Activated B cell treated with CpG ODN at 0.5 μM for 24 hours (primary cell): ENCODE results near the gene PROP1. TPM values are rescaled to one million over a fixed set of nuclear protein-coding genes. Genes with fewer than 3 reads are reported as not detected.

Experiments
- ATAC-seq: fragments of 200-7000 bp; cut with Tn5 transposase; one replicate; pipeline ENCODE4 v1.10.0; 2021; ENCODE audit warnings: low read depth, mild to moderate bottlenecking, moderate library complexity
- CTCF ChIA-PET: fragments of 350-600 bp; sonication (Branson Sonifier 250); formaldehyde crosslinking; loops from one replicate; lab custom pipeline; 2021; ENCODE audit warnings: antibody characterized with exemption; lab: Charles Lee
- POLR2A ChIA-PET: fragments of 350-600 bp; sonication (Branson Sonifier 250); formaldehyde crosslinking; loops from one replicate; lab custom pipeline; 2021; ENCODE audit warnings: antibody characterized with exemption; lab: Charles Lee
- DNase-seq: peaks from one replicate; pipeline ENCODE4 v3.0.0; 2022
- H3K27ac Mint-ChIP-seq: one replicate; pipeline ENCODE4 v1.8.0; 2020; ENCODE audit warnings: mixed read lengths
- H3K27me3 Mint-ChIP-seq: one replicate; pipeline ENCODE4 v1.8.0; 2021; ENCODE audit warnings: mixed read lengths
- H3K36me3 Mint-ChIP-seq: one replicate; pipeline ENCODE4 v1.8.0; 2021; ENCODE audit warnings: low read depth, mixed read lengths
- H3K4me1 Mint-ChIP-seq: one replicate; pipeline ENCODE4 v1.8.0; 2021; ENCODE audit warnings: mixed read lengths
- H3K4me3 Mint-ChIP-seq: one replicate; pipeline ENCODE4 v1.8.0; 2020; ENCODE audit warnings: mild to moderate bottlenecking, mixed read lengths
- H3K9me3 Mint-ChIP-seq: one replicate; pipeline ENCODE4 v1.8.0; 2020; ENCODE audit warnings: mixed read lengths
- intact Hi-C: fragments of 100-400 bp; cut with micrococcal nuclease; formaldehyde crosslinking; loops from one replicate; pipeline ENCODE4 v1.15.1; 2024
- total RNA-seq: library from RNA; stranded (reverse); gene quantifications from 2 replicates; pipeline ENCODE4 v1.2.3, GENCODE V29; 2022
- TF ChIP-seq, protein P1 (sequence below): fragments of 200-600 bp; IDR thresholded peaks from one replicate; pipeline ENCODE4 v1.8.0; 2022; ENCODE audit warnings: antibody characterized with exemption, mild to moderate bottlenecking

Gene PROP1
- total RNA-seq, 1 donor from 2014 or later: not detected

DNA sequence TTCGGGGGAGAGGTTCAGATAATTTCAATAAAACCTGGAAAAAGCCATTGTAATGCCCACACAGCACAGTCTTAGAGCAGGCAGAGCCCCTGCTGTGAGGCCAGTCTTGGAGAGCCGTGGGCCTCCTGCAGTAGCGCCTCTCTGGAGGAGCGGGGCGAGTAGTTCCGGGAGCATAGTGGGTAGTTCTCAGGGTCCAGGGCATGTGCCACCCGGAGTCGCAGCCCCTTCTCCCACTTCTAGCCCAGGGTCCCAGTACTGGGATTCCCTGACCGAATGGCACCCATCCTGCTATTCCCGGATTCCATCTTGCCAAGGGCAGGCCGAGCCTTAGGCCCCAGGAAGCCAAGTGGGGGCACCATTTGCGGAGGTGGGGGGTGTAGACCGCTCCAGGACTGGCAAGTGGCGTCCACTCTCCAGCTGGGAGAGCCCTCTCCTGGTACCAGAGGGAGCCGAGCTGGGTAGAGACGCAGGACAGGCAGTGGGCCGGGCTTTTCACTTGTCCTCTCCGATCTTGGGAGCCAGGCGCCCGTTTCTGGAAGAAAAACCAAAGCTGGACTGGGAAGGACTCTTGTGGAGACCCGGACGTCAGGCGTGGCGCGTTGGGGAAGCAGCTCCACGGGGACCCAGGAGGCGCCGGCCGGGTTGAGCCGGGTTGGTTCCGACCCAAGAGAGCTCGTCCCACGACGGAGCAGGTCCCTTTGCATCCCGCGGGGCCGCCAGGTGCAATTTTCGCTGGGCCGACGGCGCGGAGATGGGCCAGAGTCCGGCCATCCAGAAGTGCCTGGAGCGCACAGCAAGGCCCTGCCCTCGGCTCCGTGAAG is 12.1 kb downstream of the PROP1 start:
- intact Hi-C loops: no loop called here
- Mint-ChIP-seq H3K27ac (no peak overlapping the region), H3K9me3 (no peaks in the 10 kb centered on the region), H3K4me1 (peaks cover 4% of the 10 kb centered on the region), H3K4me3 (no peak overlapping the region), H3K36me3 (no peaks in the 10 kb centered on the region), H3K27me3 (peaks cover 56% of the 10 kb centered on the region)
- DNase-seq (no peak), ATAC-seq (no peak)
- TF ChIP-seq, protein P1, sequence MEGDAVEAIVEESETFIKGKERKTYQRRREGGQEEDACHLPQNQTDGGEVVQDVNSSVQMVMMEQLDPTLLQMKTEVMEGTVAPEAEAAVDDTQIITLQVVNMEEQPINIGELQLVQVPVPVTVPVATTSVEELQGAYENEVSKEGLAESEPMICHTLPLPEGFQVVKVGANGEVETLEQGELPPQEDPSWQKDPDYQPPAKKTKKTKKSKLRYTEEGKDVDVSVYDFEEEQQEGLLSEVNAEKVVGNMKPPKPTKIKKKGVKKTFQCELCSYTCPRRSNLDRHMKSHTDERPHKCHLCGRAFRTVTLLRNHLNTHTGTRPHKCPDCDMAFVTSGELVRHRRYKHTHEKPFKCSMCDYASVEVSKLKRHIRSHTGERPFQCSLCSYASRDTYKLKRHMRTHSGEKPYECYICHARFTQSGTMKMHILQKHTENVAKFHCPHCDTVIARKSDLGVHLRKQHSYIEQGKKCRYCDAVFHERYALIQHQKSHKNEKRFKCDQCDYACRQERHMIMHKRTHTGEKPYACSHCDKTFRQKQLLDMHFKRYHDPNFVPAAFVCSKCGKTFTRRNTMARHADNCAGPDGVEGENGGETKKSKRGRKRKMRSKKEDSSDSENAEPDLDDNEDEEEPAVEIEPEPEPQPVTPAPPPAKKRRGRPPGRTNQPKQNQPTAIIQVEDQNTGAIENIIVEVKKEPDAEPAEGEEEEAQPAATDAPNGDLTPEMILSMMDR: no peak
- POLR2A ChIA-PET: no interaction called here
- CTCF ChIA-PET: no interaction called here

DNA sequence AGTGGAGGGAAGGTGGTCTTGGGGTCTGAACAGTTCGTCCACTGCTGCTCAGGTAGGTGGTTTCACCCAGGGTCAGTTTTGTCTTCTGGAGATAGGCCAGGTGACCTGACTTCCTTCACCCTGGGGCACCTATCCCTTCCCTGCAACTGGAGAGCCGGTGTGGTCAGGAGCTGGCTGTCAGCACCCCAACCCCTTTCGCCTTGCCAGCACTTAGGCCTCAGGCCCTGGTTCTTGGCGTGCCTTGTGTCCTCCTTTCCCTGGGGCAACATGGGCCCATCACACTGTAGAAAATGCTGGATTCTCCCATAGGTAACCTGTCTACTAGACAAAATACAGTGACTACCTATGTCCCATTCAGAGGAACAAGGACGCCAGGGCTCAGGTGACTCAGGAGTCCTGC is 13.1 kb downstream of the PROP1 start:
- TF ChIP-seq, protein P1: no peak
- Mint-ChIP-seq H3K4me3 (no peak overlapping the region), H3K27ac (no peak overlapping the region), H3K4me1 (peaks cover 4% of the 10 kb centered on the region), H3K9me3 (no peaks in the 10 kb centered on the region), H3K36me3 (no peaks in the 10 kb centered on the region), H3K27me3 (peaks cover 55% of the 10 kb centered on the region)
- POLR2A ChIA-PET: no interaction called here
- no peak for DNase-seq
- ATAC-seq: no peak
- CTCF ChIA-PET: no interaction called here
- intact Hi-C loops: no loop called here

DNA sequence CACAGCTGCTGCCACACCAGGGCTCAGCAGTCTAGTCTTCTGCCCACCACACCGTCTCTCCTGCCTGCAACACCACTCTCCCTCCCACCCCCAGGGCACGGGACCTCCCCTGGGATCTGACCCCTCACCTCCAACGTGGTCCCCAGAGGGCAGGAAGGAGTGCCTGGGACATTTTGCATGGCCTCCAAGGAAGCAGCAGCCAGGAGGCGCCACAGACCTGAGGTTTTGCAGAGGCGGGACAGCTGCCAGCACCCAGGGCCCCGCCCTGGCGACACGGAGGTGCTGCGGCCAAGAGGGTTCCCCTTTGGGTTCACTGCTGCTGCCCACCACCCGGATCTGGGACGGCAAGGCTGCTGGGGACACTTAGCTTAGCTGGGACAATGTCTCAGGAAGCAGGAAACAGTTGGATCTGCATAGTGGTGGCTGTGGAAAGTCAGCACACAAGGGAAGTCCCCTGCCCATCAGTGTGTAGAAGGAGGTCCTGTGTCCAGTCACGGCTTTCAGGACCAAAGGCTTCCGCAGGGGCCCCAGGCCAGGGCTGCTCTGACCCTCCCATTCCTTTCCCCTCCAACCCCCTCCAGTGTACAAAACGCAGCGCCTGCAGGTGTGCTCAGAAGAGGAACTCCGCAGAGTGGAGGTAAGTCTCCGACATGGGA is 13.8 kb downstream of the PROP1 start:
- POLR2A ChIA-PET: no interaction called here
- intact Hi-C loops: no loop called here

DNA sequence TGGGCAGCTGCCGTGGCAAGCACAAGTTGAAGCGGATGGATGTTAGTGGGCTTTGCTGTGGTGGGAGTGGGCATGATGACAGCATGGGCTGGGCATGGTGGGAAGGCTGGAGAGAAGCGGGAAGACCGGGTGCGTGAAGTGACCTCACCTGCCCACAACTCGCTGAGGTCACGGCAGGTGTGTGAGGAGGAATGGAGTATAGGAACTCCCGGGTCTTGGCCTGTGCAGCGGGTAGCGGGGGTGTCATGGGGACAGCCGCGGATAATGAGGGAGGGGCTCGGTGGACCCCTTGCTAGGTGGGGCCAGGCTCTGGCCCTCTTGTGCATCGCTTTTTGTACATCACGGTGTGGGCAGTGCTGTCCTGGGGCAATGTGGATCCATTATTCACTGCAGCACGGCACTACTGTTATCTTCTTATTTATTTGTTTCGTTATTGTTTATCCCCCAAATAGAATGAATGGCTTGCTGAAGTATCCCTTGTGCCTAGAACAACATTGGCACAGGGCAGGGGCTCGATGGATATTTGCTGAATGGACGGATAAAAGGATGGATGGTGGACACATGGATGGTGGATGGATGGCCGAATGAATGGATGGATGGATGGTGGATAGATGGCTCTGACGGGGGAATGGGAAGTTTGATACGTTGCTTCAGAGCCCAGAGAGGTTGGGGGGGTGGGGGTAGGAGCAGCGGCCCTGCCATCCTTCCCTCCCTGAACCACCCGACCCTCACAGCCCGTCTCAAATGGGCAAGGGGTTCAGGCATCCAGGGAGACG is 14.6 kb downstream of the PROP1 start:
- H3K36me3 Mint-ChIP-seq: no peaks in the 10 kb centered on the region
- intact Hi-C loops: no loop called here

More for the DNA sequence above, 13.8 kb downstream of the PROP1 start:
- H3K27me3 Mint-ChIP-seq: peaks cover 50% of the 10 kb centered on the region
- no peaks in the 10 kb centered on the region for H3K9me3 Mint-ChIP-seq
- H3K4me3 Mint-ChIP-seq: no peak overlapping the region
- peaks cover 4% of the 10 kb centered on the region for H3K4me1 Mint-ChIP-seq
- TF ChIP-seq, protein P1: no peak
- no peak for ATAC-seq
- CTCF ChIA-PET: no interaction called here
- no peaks in the 10 kb centered on the region for H3K36me3 Mint-ChIP-seq
- no peak for DNase-seq
- H3K27ac Mint-ChIP-seq: no peak overlapping the region

More for the DNA sequence above, 14.6 kb downstream of the PROP1 start:
- ATAC-seq (no peak), DNase-seq (no peak)
- POLR2A ChIA-PET: no interaction called here
- Mint-ChIP-seq H3K27ac (no peak overlapping the region), H3K4me3 (no peak overlapping the region), H3K4me1 (peaks cover 4% of the 10 kb centered on the region), H3K9me3 (no peaks in the 10 kb centered on the region), H3K27me3 (peaks cover 44% of the 10 kb centered on the region)
- CTCF ChIA-PET: no interaction called here
- TF ChIP-seq, protein P1: no peak
